Endodermal cell (in vitro differentiated cells): ENCODE measurements around the gene MAL. TPM values are rescaled to one million over a fixed set of nuclear protein-coding genes. Genes with fewer than 3 reads are reported as not detected.
A peak's percentile ranks its signal among the peaks of the same experiment; 100 is the strongest.

Experiments used
- DNase-seq: peaks from one replicate; pipeline ENCODE4 v3.0.0-alpha.2; 2017
- H3K27ac ChIP-seq: 2 replicates; pipeline ENCODE4 v1.5.1; 2013; ENCODE audit warnings: mild to moderate bottlenecking, low read depth, low read length, moderate library complexity
- H3K27me3 ChIP-seq: 2 replicates; pipeline ENCODE4 v1.6.1; 2013; ENCODE audit warnings: mild to moderate bottlenecking, low read length, moderate library complexity; ENCODE audit not compliant: insufficient read depth, control insufficient read depth, poor library complexity, severe bottlenecking
- H3K36me3 ChIP-seq: 2 replicates; pipeline ENCODE4 v1.7.0; 2013; ENCODE audit warnings: mild to moderate bottlenecking, low read length, moderate library complexity; ENCODE audit not compliant: control insufficient read depth, insufficient read depth
- H3K4me1 ChIP-seq: one replicate; pipeline ENCODE4 v1.7.0; 2013; ENCODE audit warnings: low read length; ENCODE audit not compliant: control insufficient read depth, insufficient read depth
- H3K4me3 ChIP-seq: 2 replicates; pipeline ENCODE4 v1.5.1; 2013; ENCODE audit warnings: mild to moderate bottlenecking, low read length, moderate library complexity
- H3K9ac ChIP-seq: 2 replicates; pipeline ENCODE4 v1.6.1; 2013; ENCODE audit warnings: mild to moderate bottlenecking, low read length, moderate library complexity; ENCODE audit not compliant: poor library complexity, severe bottlenecking; ENCODE audit errors: extremely low read depth
- H3K9me3 ChIP-seq: 2 replicates; pipeline ENCODE4 v1.6.1; 2013; ENCODE audit warnings: mild to moderate bottlenecking, low read length, moderate library complexity; ENCODE audit not compliant: control insufficient read depth
- H3K27ac Mint-ChIP-seq: 2 replicates; pipeline ENCODE4 v1.8.0; 2020; ENCODE audit warnings: mixed read lengths
- H3K27me3 Mint-ChIP-seq: 2 replicates; pipeline ENCODE4 v1.8.0; 2021; ENCODE audit warnings: mild to moderate bottlenecking, mixed read lengths; ENCODE audit not compliant: insufficient read depth
- H3K36me3 Mint-ChIP-seq: 2 replicates; pipeline ENCODE4 v1.8.0; 2020; ENCODE audit warnings: low read depth, mixed read lengths
- H3K4me1 Mint-ChIP-seq: 2 replicates; pipeline ENCODE4 v1.8.0; 2020; ENCODE audit warnings: mixed read lengths
- H3K4me3 Mint-ChIP-seq: 2 replicates; pipeline ENCODE4 v1.8.0; 2020; ENCODE audit warnings: mild to moderate bottlenecking, moderate library complexity, mixed read lengths
- H3K9me3 Mint-ChIP-seq: 2 replicates; pipeline ENCODE4 v1.8.0; 2020; ENCODE audit warnings: mild to moderate bottlenecking, mixed read lengths
- CTCF ChIP-seq: fragments of 200-600 bp; sonication (generic); conservative IDR thresholded peaks from 2 replicates; pipeline ENCODE4 v1.5.0; 2021; ENCODE audit warnings: antibody characterized with exemption, mild to moderate bottlenecking
- WGBS, 2 experiments: methylation state at CpG; one replicate each; pipeline versions ENCODE4 v1.1.5 to v1.1.7; 2013; ENCODE audit warnings: missing lambda C conversion rate in 2 of 2, mixed read lengths in 1 of 2; ENCODE audit not compliant: insufficient coverage in 1 of 2, insufficient read length in 1 of 2; 5-methylcytosine and 5-hydroxymethylcytosine counted together
- total RNA-seq, 2 donors: library from RNA; stranded (reverse); fragmentation: NEBNext Ultra II Directional in 1 of 2; extraction: Animal tissue kit (Norgen Biotek cat#: 25700) in 1 of 2; gene quantifications; 2 replicates in 1 of 2; 3 replicates in 1 of 2; pipeline ENCODE4 v1.2.1, GENCODE V29; 2021

MAL gene
- total RNA-seq, 2 donors from 2014 or later: not detected

- H3K4me1 Mint-ChIP-seq: peaks cover 2% of the 10 kb centered on the region
- H3K9me3 Mint-ChIP-seq: peaks cover 10% of the 10 kb centered on the region
- H3K27me3 ChIP-seq: peaks cover 37% of the 10 kb centered on the region
- H3K4me3 Mint-ChIP-seq: no peak overlapping the region
- peaks cover 6% of the 10 kb centered on the region for H3K9me3 ChIP-seq
- 69 to 76% methylated on average over 2 to 3 of the region's 3 CpGs for WGBS, 2 experiments
- H3K36me3 ChIP-seq: no peaks in the 10 kb centered on the region
- no peak overlapping the region for H3K4me3 ChIP-seq
- H3K27ac ChIP-seq: no peak overlapping the region
- H3K4me1 ChIP-seq: no peaks in the 10 kb centered on the region
- peaks cover 66% of the 10 kb centered on the region for H3K27me3 Mint-ChIP-seq
- no peak overlapping the region for H3K27ac Mint-ChIP-seq
- H3K36me3 Mint-ChIP-seq: no peaks in the 10 kb centered on the region
- no peak for TF ChIP-seq CTCF
- DNase-seq: no peak
- no peak overlapping the region for H3K9ac ChIP-seq
Observed at GRCh38 chr2:95032341-95032740, 6.8 kb downstream of the MAL start.

- WGBS, 2 experiments: 80% methylated on average over 11 to 16 of the region's 16 CpGs
- peak; percentile 71 for DNase-seq
- H3K4me1 ChIP-seq: no peaks in the 10 kb centered on the region
- peaks cover 6% of the 10 kb centered on the region for H3K9me3 ChIP-seq
- no peak for TF ChIP-seq CTCF
- no peak overlapping the region for H3K27ac ChIP-seq
- no peak overlapping the region for H3K9ac ChIP-seq
- Mint-ChIP-seq H3K4me1 (no peaks in the 10 kb centered on the region), H3K9me3 (peaks cover 16% of the 10 kb centered on the region), H3K27me3 (peaks cover 63% of the 10 kb centered on the region), H3K36me3 (no peaks in the 10 kb centered on the region), H3K27ac (no peak overlapping the region), H3K4me3 (no peak overlapping the region)
- no peaks in the 10 kb centered on the region for H3K36me3 ChIP-seq
- H3K4me3 ChIP-seq: no peak overlapping the region
- peaks cover 30% of the 10 kb centered on the region for H3K27me3 ChIP-seq
Observed at GRCh38 chr2:95032868-95033603, 7.5 kb downstream of the MAL start.

GRCh38 chr2:95034221-95034620 is 8.7 kb downstream of the MAL start:
- H3K36me3 ChIP-seq: no peaks in the 10 kb centered on the region
- no peaks in the 10 kb centered on the region for H3K4me1 Mint-ChIP-seq
- WGBS, 2 experiments: 87 to 90% methylated on average over 4 of the region's 4 CpGs
- no peak for DNase-seq
- H3K27me3 Mint-ChIP-seq: peaks cover 52% of the 10 kb centered on the region
- H3K27me3 ChIP-seq: peaks cover 19% of the 10 kb centered on the region
- peaks cover 6% of the 10 kb centered on the region for H3K9me3 ChIP-seq
- H3K4me1 ChIP-seq: no peaks in the 10 kb centered on the region
- peaks cover 24% of the 10 kb centered on the region for H3K9me3 Mint-ChIP-seq
- no peak overlapping the region for H3K27ac Mint-ChIP-seq
- TF ChIP-seq CTCF: no peak
- H3K36me3 Mint-ChIP-seq: no peaks in the 10 kb centered on the region
- no peak overlapping the region for H3K9ac ChIP-seq
- H3K27ac ChIP-seq: no peak overlapping the region
- no peak overlapping the region for H3K4me3 Mint-ChIP-seq
- no peak overlapping the region for H3K4me3 ChIP-seq
